Measurements from ENCODE around the gene ZDHHC8. TPM values are rescaled to one million over a fixed set of nuclear protein-coding genes. Genes with fewer than 3 reads are reported as not detected.

The ZDHHC8 gene
- polyA plus RNA-seq, 3 donors: 20.5 to 45.6 (median 28.0) TPM

DNA sequence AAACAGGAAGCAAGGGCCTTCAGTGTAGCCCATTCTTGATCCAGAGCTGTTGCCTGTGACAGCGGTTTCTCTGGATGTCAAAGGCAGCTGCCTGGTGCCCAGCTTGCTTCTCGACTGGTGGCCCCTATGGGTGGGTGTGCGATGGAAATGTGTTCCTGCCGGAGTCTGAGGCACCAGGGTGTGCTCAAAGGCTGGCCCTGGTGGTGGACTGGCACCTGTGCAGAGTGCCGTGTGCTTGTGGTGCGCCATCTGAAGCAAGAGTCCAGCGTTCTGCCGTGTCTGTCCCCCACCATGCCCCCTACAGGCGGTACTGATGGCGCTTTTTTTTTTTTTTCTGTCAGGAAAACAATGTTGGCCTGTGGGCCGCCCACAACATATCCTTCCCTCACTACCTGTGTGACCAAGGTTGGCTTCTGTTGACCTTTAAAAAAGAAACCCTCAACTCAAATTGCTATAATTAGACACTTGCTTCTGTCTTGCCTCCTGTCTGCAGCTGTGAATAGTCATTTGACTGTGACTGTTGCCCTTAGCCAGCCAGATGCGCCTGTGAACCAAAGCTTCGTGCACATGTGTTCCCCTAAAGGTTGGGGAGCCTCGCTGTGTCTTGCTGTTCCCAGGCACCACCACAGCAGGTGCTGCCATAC is 20.4 kb upstream of the ZDHHC8 start:
- 51 to 65% (median 62%) methylated on average over 14 of the region's 14 CpGs for WGBS, 3 donors
- no peak overlapping the region for H3K27ac ChIP-seq (ENCODE audit: low read depth, low read length)

DNA sequence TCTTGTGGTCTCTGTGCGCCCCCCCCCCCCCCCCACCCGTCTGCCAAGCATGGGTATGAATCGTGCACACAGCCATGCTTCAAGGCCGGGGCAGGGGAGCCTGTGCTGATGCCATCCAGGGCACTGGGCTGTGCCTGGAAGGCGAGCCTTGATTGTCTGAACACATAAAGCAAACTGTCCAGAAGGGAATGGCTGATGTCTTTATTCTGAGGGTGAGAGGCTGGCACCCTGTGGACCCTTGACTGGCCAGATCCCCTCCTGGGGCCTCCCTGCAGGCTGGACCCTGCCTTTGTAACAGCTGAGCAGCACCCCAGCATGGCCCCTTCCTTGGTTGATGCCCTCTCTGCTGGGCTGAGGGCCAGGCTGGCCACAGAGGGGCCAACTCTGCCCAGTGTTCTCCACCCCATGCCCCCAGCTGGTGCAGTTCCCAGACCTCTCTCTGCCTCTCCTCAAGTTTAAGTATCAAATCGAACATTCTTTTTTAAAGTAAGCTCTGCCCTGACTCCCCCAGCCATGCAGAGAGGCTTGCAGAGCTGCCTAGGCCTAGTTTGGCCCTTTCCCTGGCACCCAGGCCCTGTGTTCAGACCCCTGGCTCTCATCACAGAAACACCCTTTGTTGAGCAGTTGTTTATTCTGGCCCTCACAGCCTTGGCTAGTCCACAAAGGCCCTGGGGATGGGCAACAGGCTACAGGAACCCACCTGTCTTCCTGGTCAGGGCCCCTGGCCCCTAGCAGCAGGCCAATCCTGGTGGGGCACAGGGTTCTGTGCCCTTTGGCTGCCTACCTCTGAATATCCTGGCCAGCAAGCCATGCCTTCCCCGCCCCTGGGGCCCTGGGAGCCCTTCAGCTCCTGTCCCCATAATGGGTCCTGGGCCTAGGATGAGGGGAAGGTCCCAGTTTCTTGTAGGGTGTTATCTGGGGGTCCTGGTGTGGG is 19.6 kb upstream of the ZDHHC8 start:
- no peak overlapping the region for H3K27ac ChIP-seq (ENCODE audit: low read depth, low read length)
- WGBS, 3 donors: 38 to 82% (median 80%) methylated on average over 6 to 7 of the region's 7 CpGs

DNA sequence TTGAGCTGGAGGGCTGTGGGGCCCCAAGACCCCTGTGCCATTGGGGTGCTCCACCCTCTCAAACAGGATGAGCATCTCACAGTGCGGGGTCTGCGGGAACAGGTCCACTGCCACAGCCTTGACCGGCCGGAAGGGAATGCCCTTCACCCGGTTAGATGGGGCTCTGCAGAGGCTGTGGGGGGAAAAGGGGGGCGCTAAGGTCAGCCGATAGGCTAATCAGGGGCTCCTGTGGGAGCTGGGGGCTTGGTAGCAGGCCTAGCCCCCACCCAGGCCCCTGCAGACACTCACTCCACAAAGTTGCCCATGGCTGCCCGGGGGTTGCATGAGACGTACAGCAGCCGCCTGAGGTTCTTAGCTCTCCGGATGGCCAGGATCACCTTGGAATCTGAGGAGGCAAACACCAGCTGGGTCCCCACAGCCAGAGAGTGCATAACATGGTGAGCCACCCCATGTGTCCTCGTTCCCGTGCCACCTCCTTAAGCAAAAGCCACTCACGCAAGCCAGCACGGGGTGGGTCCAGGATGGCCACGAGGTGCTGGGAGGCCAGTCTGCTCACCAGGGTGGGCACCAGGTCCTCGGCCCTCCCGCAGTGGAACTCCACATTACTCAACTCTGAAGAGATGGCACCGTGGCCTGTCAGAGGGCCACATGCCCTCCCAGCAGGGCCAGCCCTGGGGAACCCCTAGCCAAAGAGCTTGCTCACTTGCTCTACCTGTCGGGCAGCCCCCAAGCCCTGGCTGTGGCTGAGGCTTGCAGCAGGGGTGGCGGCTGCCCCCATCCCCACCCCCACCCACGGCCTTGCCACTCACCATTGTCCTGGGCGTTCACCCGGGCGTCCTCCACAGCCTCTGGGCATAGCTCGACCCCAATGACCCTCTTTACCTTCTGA is 18.7 kb upstream of the ZDHHC8 start:
- H3K27ac ChIP-seq (ENCODE audit: low read depth, low read length): no peak overlapping the region
- WGBS, 3 donors: 74 to 86% (median 81%) methylated on average over 26 of the region's 26 CpGs

DNA sequence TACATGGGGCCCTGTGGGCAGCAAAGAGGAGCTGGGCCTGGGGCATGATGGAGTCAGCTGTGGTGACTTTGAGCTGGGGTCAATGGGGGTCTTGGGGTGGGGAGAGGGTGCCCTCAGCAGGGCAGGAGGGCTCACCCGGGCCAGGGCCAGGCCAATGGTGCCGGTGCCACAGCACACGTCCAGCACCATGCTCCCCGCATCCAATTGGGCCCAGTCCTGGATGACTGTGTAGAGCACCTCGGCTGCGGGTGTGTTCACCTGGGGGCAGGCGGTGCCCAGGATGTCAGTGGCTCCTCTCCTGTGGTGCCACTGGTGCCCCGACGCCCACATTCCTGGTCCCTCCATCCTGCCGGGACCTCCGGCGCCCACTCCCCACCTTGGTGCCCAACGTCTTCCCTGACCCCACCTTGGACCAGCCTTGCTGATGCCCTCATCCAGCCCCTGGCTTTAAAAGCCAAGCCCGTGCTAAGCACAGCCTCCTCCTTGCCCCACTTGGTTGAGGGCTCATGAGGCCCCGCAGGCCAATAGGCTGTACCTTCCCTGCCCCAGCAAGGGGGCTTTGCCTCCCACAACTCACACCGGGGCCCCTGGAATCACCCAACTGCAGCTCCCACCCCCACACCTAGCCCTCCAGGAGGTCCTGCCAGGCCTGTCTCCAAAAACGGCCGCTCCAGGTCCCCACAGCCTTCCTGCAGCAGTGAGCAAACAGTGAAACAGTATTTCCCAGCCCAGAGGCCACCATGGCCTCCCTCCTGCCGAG is 17.9 kb upstream of the ZDHHC8 start:
- WGBS, 3 donors: 87 to 92% (median 87%) methylated on average over 19 of the region's 19 CpGs
- H3K27ac ChIP-seq (ENCODE audit: low read depth, low read length): no peak overlapping the region

DNA sequence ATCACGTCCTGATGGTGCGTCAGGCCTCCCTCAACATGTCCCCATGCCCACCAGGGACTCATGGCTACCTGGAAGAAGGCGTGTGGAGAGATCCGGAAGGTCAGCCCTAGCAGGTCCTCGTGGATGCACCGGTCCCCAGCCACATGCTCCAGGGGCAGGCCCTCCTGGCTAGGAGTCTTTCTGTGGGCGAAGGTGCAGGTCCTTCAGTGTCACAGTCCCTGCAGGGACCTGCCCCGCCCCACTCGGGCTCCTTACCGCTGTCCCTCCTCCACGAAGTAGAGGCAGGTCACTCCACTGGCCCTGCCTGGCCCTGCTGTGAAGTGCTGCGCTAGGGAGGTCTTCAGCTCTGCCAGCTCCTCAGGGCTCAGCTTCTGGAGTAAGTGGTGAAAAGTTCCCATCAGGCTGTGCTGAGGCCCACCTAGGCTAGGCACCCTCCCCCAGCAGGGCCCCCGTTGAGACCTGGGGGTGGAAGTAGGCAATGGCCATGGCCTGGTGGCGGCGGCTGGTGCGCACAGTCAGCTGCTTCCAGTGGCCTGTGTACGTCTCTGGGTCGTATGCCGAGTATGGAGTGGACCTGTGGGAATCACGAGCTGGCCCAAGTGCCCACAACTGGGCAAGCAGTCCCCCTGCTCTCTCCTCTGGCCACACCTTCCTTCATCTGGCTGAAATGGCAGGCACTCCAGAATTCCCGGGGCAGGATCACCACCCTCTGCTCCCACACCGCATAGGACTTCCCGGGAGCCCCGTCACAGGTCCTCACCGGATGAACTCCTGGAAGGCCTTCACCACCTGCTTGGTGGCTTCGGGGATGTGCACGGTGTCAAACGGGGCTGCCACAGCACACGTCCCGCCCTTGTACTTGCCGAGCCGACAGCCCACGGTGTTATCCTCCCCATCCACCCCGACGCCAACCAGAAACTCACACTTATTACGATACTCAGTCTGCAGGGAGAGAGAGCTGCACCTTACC is 16.8 kb upstream of the ZDHHC8 start:
- WGBS, 3 donors: 89 to 90% (median 89%) methylated on average over 36 of the region's 36 CpGs

DNA sequence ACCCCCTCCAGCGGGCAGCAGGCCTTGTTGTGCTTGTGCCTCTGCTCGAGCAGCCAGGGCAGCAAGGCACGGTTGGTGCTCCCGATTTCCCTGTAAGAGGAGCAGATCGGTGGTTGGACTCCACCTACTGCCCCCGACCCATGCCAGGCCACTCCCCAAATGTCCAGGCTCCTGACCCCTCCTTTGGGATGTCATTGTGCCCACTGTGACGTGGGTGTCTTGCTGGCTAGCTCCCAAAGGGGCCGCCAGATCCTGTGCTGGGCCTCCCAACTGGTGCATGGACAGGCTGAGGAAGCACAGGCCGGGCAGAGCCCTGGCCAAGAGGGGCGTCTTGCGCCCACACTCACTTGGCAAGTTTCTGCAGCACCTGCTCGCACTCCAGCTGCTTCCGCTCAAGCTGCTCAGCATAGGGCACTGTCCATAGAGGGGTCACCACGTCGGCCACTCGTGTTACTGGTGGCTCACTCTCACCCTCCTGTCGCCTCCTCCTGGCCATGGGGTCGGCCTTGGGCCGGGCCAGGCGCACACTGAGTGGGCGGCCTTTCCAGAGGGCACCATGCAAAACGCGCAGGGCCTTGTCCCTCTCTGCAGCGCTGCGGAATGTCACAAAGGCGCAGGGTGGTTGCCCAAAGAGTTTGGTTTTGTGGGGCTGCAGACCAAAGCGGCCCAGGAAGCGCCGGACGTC is 15.8 kb upstream of the ZDHHC8 start, which contains the start of gene RANBP1:
Gene RANBP1, plus strand, starts transcription at position 414 of the 685 bp plus-strand sequence. Its CDS starts 81 bp downstream, at position 495.
- WGBS, 3 donors: 52 to 74% (median 73%) methylated on average over 30 of the region's 30 CpGs
- H3K27ac ChIP-seq (ENCODE audit: low read depth, low read length): peak within 1 kb of the TSS; percentile 40

More for the DNA sequence above, 16.8 kb upstream of the ZDHHC8 start:
- no peak overlapping the region for H3K27ac ChIP-seq (ENCODE audit: low read depth, low read length)

DNA sequence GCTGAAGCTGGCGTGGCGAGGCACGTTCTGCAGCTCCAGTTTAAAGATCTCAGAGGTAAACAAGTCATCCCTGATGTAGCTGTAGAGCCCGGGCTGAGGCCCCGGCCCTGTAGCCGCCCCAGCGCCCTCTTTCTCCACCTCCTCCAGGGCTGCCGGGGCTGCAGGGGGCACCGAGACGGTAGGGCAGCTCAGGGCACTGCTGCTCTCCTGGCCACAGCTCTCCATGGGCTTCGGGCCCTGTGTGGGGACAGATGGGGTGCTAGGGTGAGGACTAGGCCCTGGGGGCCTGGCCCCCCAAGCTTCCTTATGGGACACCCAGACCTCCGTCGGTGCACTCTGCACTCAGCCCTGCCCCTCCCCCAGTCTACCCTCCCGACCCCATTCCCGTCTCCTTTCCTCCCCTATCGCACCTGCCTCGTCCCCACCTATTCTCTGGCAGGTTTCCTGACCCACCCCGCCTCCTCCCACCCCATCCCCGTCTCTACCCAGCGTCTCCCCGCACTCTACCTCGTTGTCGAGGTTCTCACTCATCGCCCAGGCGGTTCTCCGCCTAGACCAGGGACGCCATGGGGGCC is 15.1 kb upstream of the ZDHHC8 start:
- peak overlapping the region; percentile 40 for H3K27ac ChIP-seq (ENCODE audit: low read depth, low read length)
- 6 to 9% (median 8%) methylated on average over 27 of the region's 27 CpGs for WGBS, 3 donors

DNA sequence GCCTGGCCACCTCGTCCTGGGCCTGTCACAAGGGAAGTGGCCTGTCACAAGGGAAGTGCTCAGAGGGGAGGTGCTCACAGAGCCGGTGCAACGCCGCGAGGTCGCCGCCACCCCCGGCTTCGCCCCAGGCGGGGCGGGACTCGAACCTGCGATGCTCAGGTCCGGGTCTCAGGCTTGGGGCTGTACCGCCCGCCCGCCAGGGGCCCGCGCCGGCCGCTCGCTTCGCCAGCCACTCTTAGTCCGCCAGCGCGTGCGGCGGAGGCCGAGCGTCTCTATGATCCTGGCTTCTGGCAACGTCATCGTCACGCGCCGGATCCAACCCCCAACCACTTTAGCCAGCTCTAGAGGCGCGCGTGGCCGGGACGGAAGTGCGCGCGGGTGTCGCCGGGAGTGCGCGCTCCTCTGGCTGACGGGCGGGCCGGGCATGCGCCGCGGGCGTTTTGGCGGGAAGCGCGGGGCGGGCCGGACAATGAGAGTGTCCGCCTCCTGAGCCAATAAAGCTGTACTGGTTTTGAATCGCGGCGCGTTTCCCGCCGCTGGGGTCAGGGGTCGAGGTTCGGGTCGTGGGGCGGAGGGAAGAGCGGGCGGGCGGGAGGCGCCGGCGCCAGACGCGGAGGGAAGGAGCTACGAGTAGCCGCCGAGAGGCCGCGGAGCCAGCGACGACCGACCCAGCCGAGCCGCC is 14.5 kb upstream of the ZDHHC8 start, which contains the start of gene TRMT2A:
Gene TRMT2A, minus strand, starts transcription at position 276 of the 682 bp plus-strand sequence. CDS start 320 bp downstream, outside the sequence.
- peak within 1 kb of the TSS; percentile 40 for H3K27ac ChIP-seq (ENCODE audit: low read depth, low read length)
- 0% methylated on average over 68 to 88 of the region's 88 CpGs for WGBS, 3 donors

DNA sequence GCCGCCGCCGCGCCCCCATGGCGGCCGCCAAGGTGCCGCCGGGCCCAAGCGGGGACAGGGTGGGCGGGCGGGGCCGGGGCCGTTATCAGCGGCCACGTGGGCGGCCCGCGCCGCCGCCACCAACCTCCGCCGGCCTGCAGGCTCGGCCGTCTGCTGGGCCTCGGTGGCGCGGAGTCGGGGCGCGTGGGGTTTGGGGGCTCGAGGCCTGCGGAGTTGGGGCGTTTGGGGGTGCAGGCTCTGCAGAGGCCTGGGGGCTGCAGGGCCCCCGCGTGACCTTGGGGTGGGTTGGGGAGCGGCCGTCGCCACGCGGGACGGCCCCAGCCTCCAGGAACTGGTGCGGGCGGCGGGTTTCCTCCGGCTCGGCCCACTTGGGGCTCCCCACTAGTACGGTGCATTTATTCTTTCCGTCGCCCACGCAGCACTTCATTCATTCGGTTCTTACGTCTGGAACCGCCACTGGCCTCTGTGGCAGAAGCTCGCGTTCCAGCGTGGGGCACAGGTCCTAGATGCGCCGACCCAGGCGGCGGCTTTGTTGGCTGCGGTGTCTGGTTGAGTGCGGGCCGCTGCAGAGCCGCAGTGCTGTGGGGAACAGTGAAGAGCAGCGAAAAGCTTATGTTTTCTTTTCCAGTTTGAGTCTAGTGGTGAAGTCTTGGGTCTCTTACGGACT is 13.8 kb upstream of the ZDHHC8 start:
- 0 to 1% (median 0%) methylated on average over 32 to 66 of the region's 66 CpGs for WGBS, 3 donors
- no peak overlapping the region for H3K27ac ChIP-seq (ENCODE audit: low read depth, low read length)

DNA sequence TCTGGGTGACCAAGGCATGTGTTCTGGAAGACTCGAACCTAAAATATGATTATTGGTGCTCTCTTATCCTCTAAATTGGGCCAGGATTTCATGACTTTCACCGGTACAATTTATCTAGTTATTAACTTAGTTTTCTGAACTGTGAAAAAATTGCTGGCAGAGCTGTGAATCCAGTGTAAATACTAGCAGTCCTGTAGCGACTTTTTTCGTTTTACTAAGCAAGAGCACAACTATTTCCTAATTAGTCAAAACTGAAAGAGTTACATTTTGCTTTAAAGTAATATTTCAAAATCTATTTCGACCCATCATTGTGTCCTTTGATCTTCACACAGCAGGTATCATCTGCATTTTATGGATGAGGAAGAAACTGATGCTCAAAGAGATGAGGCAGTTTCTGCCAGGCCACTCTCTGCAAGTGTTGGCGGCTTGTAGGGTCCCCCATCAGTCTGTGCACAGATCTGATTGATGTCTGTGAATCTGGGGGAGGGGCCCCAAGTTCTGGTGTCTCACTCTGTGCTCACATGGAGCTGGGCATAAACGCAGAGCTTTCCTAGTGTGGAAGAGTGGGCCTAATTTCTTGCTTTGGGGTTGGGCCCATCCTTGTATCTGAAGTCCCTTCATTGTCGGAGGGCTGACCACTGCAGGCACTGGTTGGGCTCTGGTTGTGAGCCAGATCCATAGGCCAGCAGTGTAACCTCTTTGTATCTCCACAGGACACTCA is 13.1 kb upstream of the ZDHHC8 start:
- WGBS, 3 donors: 12 to 22% (median 22%) methylated on average over 8 of the region's 8 CpGs
- no peak overlapping the region for H3K27ac ChIP-seq (ENCODE audit: low read depth, low read length)

DNA sequence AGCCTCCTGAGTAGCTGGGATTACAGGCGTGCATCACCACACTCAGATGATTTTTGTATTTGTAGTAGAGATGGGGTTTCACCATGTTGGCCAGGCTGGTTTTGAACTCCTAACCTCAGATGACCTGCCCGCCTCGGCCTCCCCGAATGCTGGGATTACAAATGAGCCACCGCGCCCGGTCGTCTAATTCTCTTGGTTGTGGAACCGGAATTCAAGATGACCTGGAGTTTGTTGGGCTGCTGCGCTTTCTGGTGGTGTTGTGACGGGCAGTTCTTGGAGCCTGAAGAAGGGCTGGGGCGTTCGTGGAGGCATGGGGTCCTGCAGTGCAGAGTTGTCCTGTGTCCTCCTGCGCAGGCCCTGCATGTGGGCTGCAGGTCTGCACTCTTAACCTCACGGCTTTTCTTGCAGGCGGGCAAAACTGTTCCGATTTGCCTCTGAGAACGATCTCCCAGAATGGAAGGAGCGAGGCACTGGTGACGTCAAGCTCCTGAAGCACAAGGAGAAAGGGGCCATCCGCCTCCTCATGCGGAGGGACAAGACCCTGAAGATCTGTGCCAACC is 9.7 kb upstream of the ZDHHC8 start:
- 94 to 96% (median 95%) methylated on average over 22 of the region's 22 CpGs for WGBS, 3 donors
- no peak overlapping the region for H3K27ac ChIP-seq (ENCODE audit: low read depth, low read length)

DNA sequence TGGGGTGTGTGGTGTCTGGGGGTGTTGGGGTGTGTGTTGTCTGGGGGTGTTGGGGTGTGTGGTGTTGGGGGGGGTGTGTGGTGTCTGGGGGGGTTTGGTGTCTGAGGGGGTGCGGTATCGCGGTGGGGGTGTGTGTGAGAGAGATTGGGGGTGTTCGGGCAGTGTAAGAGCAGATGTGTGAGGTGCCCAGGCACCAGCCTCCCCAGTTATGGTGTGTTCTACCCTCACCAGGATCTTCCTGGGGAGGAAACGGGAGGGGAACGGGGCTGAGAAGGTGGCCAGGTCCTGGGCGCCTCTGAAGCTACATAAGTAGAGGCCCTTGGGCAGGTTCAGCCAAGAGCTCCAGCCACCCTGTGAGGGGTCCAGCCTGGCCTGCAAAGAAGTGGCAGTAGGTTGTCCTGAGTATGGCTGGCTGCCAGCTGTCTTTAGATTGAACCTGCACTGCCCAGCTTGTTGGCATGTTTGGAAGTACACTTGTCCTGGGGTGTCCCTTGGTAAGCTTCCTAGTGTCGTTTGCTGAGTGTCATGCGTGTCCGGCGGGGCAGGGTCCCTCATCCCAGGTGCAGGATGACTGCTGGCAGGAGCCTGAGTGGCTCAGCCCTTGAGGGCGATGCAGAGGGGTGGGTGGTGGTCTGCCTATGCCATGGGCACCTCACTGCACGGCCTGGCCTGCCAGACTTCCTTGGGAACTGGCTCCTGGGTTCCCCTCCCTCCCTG is 8.1 kb upstream of the ZDHHC8 start:
- WGBS, 3 donors: 93 to 97% (median 95%) methylated on average over 13 of the region's 13 CpGs
- H3K27ac ChIP-seq (ENCODE audit: low read depth, low read length): no peak overlapping the region

DNA sequence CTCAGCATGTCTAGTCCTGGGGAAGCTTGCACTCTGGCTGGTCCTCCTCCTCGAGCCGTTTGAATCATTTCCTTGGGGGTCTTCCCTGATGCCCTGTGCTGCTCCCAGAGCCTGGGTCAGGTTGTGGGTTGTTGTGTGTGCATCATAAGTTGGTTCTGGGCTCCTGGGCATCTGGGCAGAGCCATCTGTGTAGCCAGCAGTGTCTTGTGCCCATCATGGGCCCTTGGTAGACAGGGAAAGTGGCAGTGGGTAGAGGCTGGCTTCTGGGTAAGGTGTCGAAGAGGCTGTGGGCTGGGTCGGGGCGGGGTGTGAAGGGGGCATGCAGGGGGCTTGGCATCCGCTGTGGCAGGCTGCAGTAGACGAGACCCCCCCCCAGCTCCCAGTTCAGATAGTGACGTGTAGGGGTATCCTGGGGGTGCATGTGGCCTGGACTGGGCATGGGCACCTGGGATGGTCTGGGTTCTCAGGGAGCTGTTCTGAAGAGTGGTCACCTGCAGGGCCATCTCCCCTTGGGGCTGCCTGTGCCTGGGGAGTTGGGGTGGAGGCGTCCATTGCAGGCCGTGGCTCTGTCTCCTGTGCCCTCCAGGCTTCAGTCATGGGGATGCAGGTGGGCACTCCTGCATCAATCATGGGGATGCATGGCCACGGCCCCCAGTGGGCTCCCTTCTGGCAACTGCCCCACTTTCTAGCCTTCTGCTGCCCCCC is 7.4 kb upstream of the ZDHHC8 start:
- H3K27ac ChIP-seq (ENCODE audit: low read depth, low read length): no peak overlapping the region
- 89 to 93% (median 93%) methylated on average over 11 of the region's 11 CpGs for WGBS, 3 donors
